Esophagus squamous epithelium (tissue), 4 donors: ENCODE measurements around the gene TUBB6.

Experiments
- CTCF ChIP-seq, 6 experiments: fragments of 450-650 bp in 4 of 6; fragments of 200-600 bp in 2 of 6; sonication (generic) in 2 of 6; IDR thresholded peaks; one replicate each; pipeline ENCODE4 v1.5.1; 2016 to 2019; ENCODE audit warnings: antibody characterized with exemption in 6 of 6, mild to moderate bottlenecking in 4 of 6, moderate library complexity in 4 of 6
- POLR2A ChIP-seq, 4 donors: fragments of 450-650 bp; IDR thresholded peaks; one replicate each; pipeline ENCODE4 v1.6.1; 2017; ENCODE audit warnings: antibody characterized with exemption in 4 of 4, mild to moderate bottlenecking in 4 of 4, moderate library complexity in 3 of 4

GRCh38 chr18:12278215-12278671 is 29.8 kb upstream of the TUBB6 start:
- peak in 1 of 6 experiments; percentile 10 for TF ChIP-seq CTCF (IDR thresholded peaks at IDR 0.05)
- no peak for TF ChIP-seq POLR2A (IDR thresholded peaks at IDR 0.05)
